A673 (cell line): Measurements from ENCODE around the gene SNAPC2.

ENCODE experiments used
- EZH2 ChIP-seq: fragments of 200-600 bp; sonication (generic); IDR thresholded peaks from 2 replicates; pipeline ENCODE4 v1.6.1; 2017; ENCODE audit warnings: borderline replicate concordance, low read depth, mild to moderate bottlenecking, mixed read lengths, antibody characterized with exemption, low read length; ENCODE audit not compliant: poor library complexity, severe bottlenecking
- TF ChIP-seq, protein P1 (sequence below): fragments of 300-800, 200-600 bp; sonication (generic); conservative IDR thresholded peaks from 2 replicates; pipeline ENCODE4 v1.5.1; 2017; ENCODE audit warnings: low read depth, mild to moderate bottlenecking, antibody characterized with exemption, low read length, moderate library complexity, mixed read lengths

DNA sequence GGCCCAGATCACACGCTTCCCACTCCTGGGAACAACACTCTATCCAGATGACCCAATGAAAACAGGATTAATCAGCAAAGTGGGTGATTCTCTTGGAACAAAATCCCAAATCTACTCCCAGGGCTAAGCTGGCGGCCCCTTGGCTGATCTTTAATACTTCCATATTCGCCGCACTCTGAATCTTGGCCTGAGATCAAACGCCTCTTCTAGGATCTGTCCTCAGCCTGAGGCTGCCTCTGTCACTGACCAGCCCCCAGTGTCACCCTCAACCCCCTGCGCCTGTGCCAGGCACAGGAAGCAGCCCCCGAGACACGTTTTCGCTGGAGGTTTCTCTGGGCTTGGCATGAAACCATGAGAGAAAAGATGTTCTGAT lies 8.2 kb downstream of the SNAPC2 start:
- TF ChIP-seq, protein P1, sequence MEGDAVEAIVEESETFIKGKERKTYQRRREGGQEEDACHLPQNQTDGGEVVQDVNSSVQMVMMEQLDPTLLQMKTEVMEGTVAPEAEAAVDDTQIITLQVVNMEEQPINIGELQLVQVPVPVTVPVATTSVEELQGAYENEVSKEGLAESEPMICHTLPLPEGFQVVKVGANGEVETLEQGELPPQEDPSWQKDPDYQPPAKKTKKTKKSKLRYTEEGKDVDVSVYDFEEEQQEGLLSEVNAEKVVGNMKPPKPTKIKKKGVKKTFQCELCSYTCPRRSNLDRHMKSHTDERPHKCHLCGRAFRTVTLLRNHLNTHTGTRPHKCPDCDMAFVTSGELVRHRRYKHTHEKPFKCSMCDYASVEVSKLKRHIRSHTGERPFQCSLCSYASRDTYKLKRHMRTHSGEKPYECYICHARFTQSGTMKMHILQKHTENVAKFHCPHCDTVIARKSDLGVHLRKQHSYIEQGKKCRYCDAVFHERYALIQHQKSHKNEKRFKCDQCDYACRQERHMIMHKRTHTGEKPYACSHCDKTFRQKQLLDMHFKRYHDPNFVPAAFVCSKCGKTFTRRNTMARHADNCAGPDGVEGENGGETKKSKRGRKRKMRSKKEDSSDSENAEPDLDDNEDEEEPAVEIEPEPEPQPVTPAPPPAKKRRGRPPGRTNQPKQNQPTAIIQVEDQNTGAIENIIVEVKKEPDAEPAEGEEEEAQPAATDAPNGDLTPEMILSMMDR: no peak
- TF ChIP-seq EZH2: no peak
